Liver (tissue), 9 donors: ENCODE measurements around the gene ADAMTS2. TPM values are rescaled to one million over a fixed set of nuclear protein-coding genes. Genes with fewer than 3 reads are reported as not detected.

Experiments used
- DNase-seq: peaks from one replicate; pipeline ENCODE4 v3.0.0-alpha.2; 2017; ENCODE audit warnings: low spot score
- H3K27ac ChIP-seq, 2 donors: one replicate each; pipeline ENCODE4 v1.7.0; 2013; ENCODE audit warnings: inconsistent platforms in 2 of 2, low read length in 2 of 2, control low read depth in 1 of 2, low read depth in 1 of 2, mild to moderate bottlenecking in 1 of 2
- H3K27me3 ChIP-seq, 4 donors: one replicate each; pipeline versions ENCODE4 v1.6.1 to v1.7.0; 2013; ENCODE audit warnings: low read length in 3 of 4, inconsistent platforms in 1 of 4, mild to moderate bottlenecking in 1 of 4, moderate library complexity in 1 of 4; ENCODE audit not compliant: control insufficient read depth in 4 of 4, insufficient read depth in 4 of 4
- H3K36me3 ChIP-seq, 4 donors: one replicate each; pipeline versions ENCODE4 v1.6.1 to v1.7.0; 2013; ENCODE audit warnings: low read length in 3 of 4, mild to moderate bottlenecking in 3 of 4, low read depth in 1 of 4, moderate library complexity in 1 of 4; ENCODE audit not compliant: control insufficient read depth in 4 of 4, insufficient read depth in 3 of 4
- H3K4me1 ChIP-seq, 4 donors: one replicate each; pipeline versions ENCODE4 v1.6.1 to v1.7.0; 2013; ENCODE audit warnings: low read length in 3 of 4, mild to moderate bottlenecking in 3 of 4, moderate library complexity in 1 of 4; ENCODE audit not compliant: control insufficient read depth in 4 of 4, insufficient read depth in 4 of 4
- H3K4me3 ChIP-seq, 3 donors: one replicate each; pipeline versions ENCODE4 v1.6.1 to v1.7.0; 2013; ENCODE audit warnings: low read length in 3 of 3, control low read depth in 1 of 3, low read depth in 1 of 3, mild to moderate bottlenecking in 1 of 3
- H3K9ac ChIP-seq, 2 donors: one replicate each; pipeline ENCODE4 v1.7.0; 2013; ENCODE audit warnings: low read length in 2 of 2, mild to moderate bottlenecking in 2 of 2, moderate library complexity in 2 of 2, control low read depth in 1 of 2, low read depth in 1 of 2
- H3K9me3 ChIP-seq, 4 donors: one replicate each; pipeline versions ENCODE4 v1.6.1 to v1.7.0; 2013; ENCODE audit warnings: low read length in 3 of 4; ENCODE audit not compliant: control insufficient read depth in 4 of 4
- CTCF ChIP-seq: fragments of 150-350 bp; IDR thresholded peaks from 2 replicates; pipeline ENCODE4 v1.5.1; 2017; ENCODE audit warnings: improper control_type of control experiment, low read depth, low read length; ENCODE audit not compliant: missing input control
- EGR1 ChIP-seq, 2 donors: IDR thresholded peaks; 2 replicates each; pipeline ENCODE4 v1.6.1; 2016 to 2018; ENCODE audit warnings: antibody characterized with exemption in 2 of 2, low read depth in 2 of 2
- FOXA1 ChIP-seq: IDR thresholded peaks from 2 replicates; pipeline ENCODE4 v1.6.1; 2016; ENCODE audit warnings: antibody characterized with exemption
- FOXA2 ChIP-seq: IDR thresholded peaks from 2 replicates; pipeline ENCODE4 v1.6.1; 2016; ENCODE audit warnings: antibody characterized with exemption
- HNF4A ChIP-seq, 2 donors: conservative IDR thresholded peaks; 2 replicates each; pipeline ENCODE4 v1.6.1; 2016; ENCODE audit warnings: antibody characterized with exemption in 2 of 2, mild to moderate bottlenecking in 2 of 2
- HNF4G ChIP-seq: IDR thresholded peaks from 2 replicates; pipeline ENCODE4 v1.6.1; 2016; ENCODE audit warnings: antibody characterized with exemption
- JUND ChIP-seq, 2 donors: IDR thresholded peaks; 2 replicates each; pipeline ENCODE4 v1.6.1; 2016; ENCODE audit warnings: antibody characterized with exemption in 2 of 2
- MAX ChIP-seq: IDR thresholded peaks from 2 replicates; pipeline ENCODE4 v1.6.1; 2016; ENCODE audit warnings: antibody characterized with exemption
- NR2F2 ChIP-seq: IDR thresholded peaks from 2 replicates; pipeline ENCODE4 v1.6.1; 2016; ENCODE audit warnings: antibody characterized with exemption
- RAD21 ChIP-seq, 2 donors: IDR thresholded peaks; 2 replicates each; pipeline ENCODE4 v1.6.1; 2016; ENCODE audit warnings: antibody characterized with exemption in 2 of 2, mild to moderate bottlenecking in 2 of 2
- REST ChIP-seq: IDR thresholded peaks from 2 replicates; pipeline ENCODE4 v1.6.1; 2016; ENCODE audit warnings: antibody characterized with exemption, mild to moderate bottlenecking
- RXRA ChIP-seq, 2 donors: IDR thresholded peaks; 2 replicates each; pipeline ENCODE4 v1.6.1; 2017 to 2018; ENCODE audit warnings: antibody characterized with exemption in 2 of 2, mild to moderate bottlenecking in 1 of 2
- SP1 ChIP-seq: IDR thresholded peaks from 2 replicates; pipeline ENCODE4 v1.6.1; 2018; ENCODE audit warnings: antibody characterized with exemption, mild to moderate bottlenecking
- TAF1 ChIP-seq: conservative IDR thresholded peaks from 2 replicates; pipeline ENCODE4 v1.6.1; 2016; ENCODE audit warnings: antibody characterized with exemption, mild to moderate bottlenecking
- YY1 ChIP-seq: IDR thresholded peaks from 2 replicates; pipeline ENCODE4 v1.6.1; 2016; ENCODE audit warnings: antibody characterized with exemption, mild to moderate bottlenecking
- ZBTB33 ChIP-seq: IDR thresholded peaks from 2 replicates; pipeline ENCODE4 v1.6.1; 2016; ENCODE audit warnings: antibody characterized with exemption
- whole genome bisulfite sequencing: extraction: QIAGEN DNeasy Blood & Tissue Kit; methylation state at CpG from one replicate; pipeline ENCODE4 v1.1.7; 2013; 5-methylcytosine and 5-hydroxymethylcytosine counted together
- polyA plus RNA-seq, 2 donors: library from polyadenylated mRNA; stranded (reverse) in 1 of 2; unstranded in 1 of 2; fragments of 200-250 nt in 1 of 2; fragments of >200 nt in 1 of 2; fragmentation: Nextera tagmentation in 1 of 2; extraction: Ambion mirVana in 1 of 2; gene quantifications; one replicate each; pipeline versions ENCODE4 v1.2.1 to v1.2.3, GENCODE V29; 2013 to 2015
- total RNA-seq, 2 donors: library from RNA; depleted of rRNA; stranded (reverse); fragments of >200 nt; gene quantifications; one replicate each; pipeline ENCODE4 v1.2.3, GENCODE V29; 2014
- donor health status: healthy.
- donor health status: healthy.
- donor health status: healthy.
- donor health status: healthy.
- donor health status: healthy.

ADAMTS2 gene
- total and polyA plus RNA-seq, 4 donors: 2.7 to 24.3 (median 12.0) TPM

- TF ChIP-seq HNF4A (conservative IDR thresholded peaks at IDR 0.05) (no peak), NR2F2 (no peak)
- no peak overlapping the region for H3K9ac ChIP-seq
- peak overlapping the region in 1 of 3 donors; percentile 2 for H3K4me3 ChIP-seq
- no peaks in the 10 kb centered on the region for H3K27me3 ChIP-seq
- peaks cover 21 to 70% (median 52%) of the 10 kb centered on the region in 4 donors for H3K9me3 ChIP-seq
- H3K36me3 ChIP-seq: no peaks in the 10 kb centered on the region
- no peak overlapping the region for H3K27ac ChIP-seq
- 85% methylated on average over 2 of the region's 2 CpGs for WGBS
- no peaks in the 10 kb centered on the region for H3K4me1 ChIP-seq
- no peak for DNase-seq
Measured at GRCh38 chr5:179089502-179089901, 255.8 kb downstream of the ADAMTS2 start.

GRCh38 chr5:179080724-179081123 lies 264.5 kb downstream of the ADAMTS2 start:
- Histone ChIP-seq H3K36me3 (peaks cover 7 to 53% (median 45%) of the 10 kb centered on the region in 4 donors), H3K9ac (no peak overlapping the region), H3K4me3 (peak overlapping the region in 1 of 3 donors; percentile 44), H3K27ac (no peak overlapping the region), H3K9me3 (peaks cover 56 to 96% (median 78%) of the 10 kb centered on the region in 4 donors), H3K4me1 (no peaks in the 10 kb centered on the region), H3K27me3 (no peaks in the 10 kb centered on the region)
- no peak for TF ChIP-seq YY1
- TF ChIP-seq RXRA (IDR thresholded peaks at IDR 0.05): no peak
- no peak for TF ChIP-seq EGR1 (IDR thresholded peaks at IDR 0.05; ENCODE audit: low read depth in 2 of 2)
- no peak for TF ChIP-seq JUND (IDR thresholded peaks at IDR 0.05)
- TF ChIP-seq NR2F2: no peak
- TF ChIP-seq RAD21 (IDR thresholded peaks at IDR 0.05): no peak
- no peak for TF ChIP-seq FOXA1
- TF ChIP-seq REST: no peak
- no peak for TF ChIP-seq HNF4G
- TF ChIP-seq FOXA2: no peak
- no peak for TF ChIP-seq CTCF
- no peak for TF ChIP-seq ZBTB33
- TF ChIP-seq TAF1: no peak
- TF ChIP-seq SP1: no peak
- no peak for TF ChIP-seq HNF4A (conservative IDR thresholded peaks at IDR 0.05)
- TF ChIP-seq MAX: no peak
- 96% methylated on average over 4 of the region's 4 CpGs for WGBS
- no peak for DNase-seq
